ENCODE data around the gene VPS13C. TPM values are rescaled to one million over a fixed set of nuclear protein-coding genes. Genes with fewer than 3 reads are reported as not detected.
A peak's percentile ranks its signal among the peaks of the same experiment; 100 is the strongest.

The VPS13C gene
- total RNA-seq, 2 experiments from 2014 or later, result 68.9 to 88.8 TPM

- DNase-seq (no peak), ATAC-seq (peak; percentile 23)
- Mint-ChIP-seq H3K9me3 (ENCODE audit: low read depth) (no peaks in the 10 kb centered on the region), H3K27me3 (peaks cover 26% of the 10 kb centered on the region), H3K4me1 (peaks cover 24% of the 10 kb centered on the region), H3K4me3 (no peak overlapping the region), H3K27ac (no peak overlapping the region), H3K36me3 (no peaks in the 10 kb centered on the region)
- CTCF ChIA-PET, result no interaction called here
Observed at GRCh38 chr15:61840090-61840489, 220.2 kb downstream of the VPS13C start.

DNA sequence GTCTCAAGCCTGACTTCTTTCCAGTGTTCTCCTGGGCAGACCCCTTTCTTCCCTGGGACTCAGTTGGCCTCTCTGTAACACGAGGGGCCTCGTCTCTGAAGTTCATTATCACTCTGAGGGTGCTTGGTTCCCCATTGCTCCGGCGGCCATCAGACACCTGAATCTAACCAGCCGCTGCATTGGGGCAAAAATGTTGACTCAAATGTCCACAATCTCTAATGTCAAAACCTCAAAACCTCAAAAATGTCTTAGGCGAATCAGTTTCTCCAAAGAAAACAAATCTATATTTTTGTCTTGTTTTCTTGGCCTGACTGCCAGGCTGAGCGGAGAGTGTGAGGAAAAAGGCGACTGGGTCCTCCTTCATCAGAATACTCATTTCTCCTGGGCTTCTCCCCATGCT, 220.7 kb downstream of the VPS13C start:
- CTCF ChIA-PET, result no interaction called here
- Mint-ChIP-seq H3K9me3 (ENCODE audit: low read depth) (no peaks in the 10 kb centered on the region), H3K27ac (no peak overlapping the region), H3K4me3 (no peak overlapping the region), H3K36me3 (no peaks in the 10 kb centered on the region), H3K4me1 (peaks cover 24% of the 10 kb centered on the region), H3K27me3 (peaks cover 24% of the 10 kb centered on the region)
- DNase-seq, result no peak
- ATAC-seq, result no peak

- no peaks in the 10 kb centered on the region for H3K9me3 Mint-ChIP-seq (ENCODE audit: low read depth)
- DNase-seq, result peak; percentile 67
- H3K36me3 Mint-ChIP-seq, result no peaks in the 10 kb centered on the region
- peak; percentile 41 for ATAC-seq
- H3K4me3 Mint-ChIP-seq, result no peak overlapping the region
- H3K27ac Mint-ChIP-seq, result no peak overlapping the region
- peaks cover 33% of the 10 kb centered on the region for H3K4me1 Mint-ChIP-seq
- peaks cover 33% of the 10 kb centered on the region for H3K27me3 Mint-ChIP-seq
- CTCF ChIA-PET, result interaction anchor here (0.7 to 4.7 kb wide), 16 partner anchors 10 to 802 kb away, joined by 3 to 47 read pairs (median 4); no protein-coding TSS in a partner anchor
Observed at GRCh38 chr15:61835496-61836106, 224.6 kb downstream of the VPS13C start.

- Mint-ChIP-seq H3K9me3 (ENCODE audit: low read depth) (no peaks in the 10 kb centered on the region), H3K27me3 (peaks cover 28% of the 10 kb centered on the region), H3K4me1 (peaks cover 29% of the 10 kb centered on the region), H3K4me3 (no peak overlapping the region), H3K27ac (no peak overlapping the region), H3K36me3 (no peaks in the 10 kb centered on the region)
- ATAC-seq, result no peak
- DNase-seq, result no peak
- CTCF ChIA-PET, result interaction anchor here (0.7 to 4.7 kb wide), 19 partner anchors 11 to 919 kb away, joined by 3 to 47 read pairs (median 5); no protein-coding TSS in a partner anchor
Observed at GRCh38 chr15:61835029-61835428, 225.2 kb downstream of the VPS13C start.

GRCh38 chr15:61834076-61834697, 226.1 kb downstream of the VPS13C start:
- Mint-ChIP-seq H3K27ac (no peak overlapping the region), H3K9me3 (ENCODE audit: low read depth) (no peaks in the 10 kb centered on the region), H3K4me1 (peaks cover 24% of the 10 kb centered on the region), H3K36me3 (no peaks in the 10 kb centered on the region), H3K4me3 (no peak overlapping the region), H3K27me3 (peaks cover 23% of the 10 kb centered on the region)
- DNase-seq (peak; percentile 78), ATAC-seq (peak; percentile 74)
- CTCF ChIA-PET, result interaction anchor here (0.6 to 4.7 kb wide), 35 partner anchors 9 to 918 kb away, joined by 3 to 47 read pairs (median 4); partner anchors contain the start of genes C2CD4A and VPS13C

DNA sequence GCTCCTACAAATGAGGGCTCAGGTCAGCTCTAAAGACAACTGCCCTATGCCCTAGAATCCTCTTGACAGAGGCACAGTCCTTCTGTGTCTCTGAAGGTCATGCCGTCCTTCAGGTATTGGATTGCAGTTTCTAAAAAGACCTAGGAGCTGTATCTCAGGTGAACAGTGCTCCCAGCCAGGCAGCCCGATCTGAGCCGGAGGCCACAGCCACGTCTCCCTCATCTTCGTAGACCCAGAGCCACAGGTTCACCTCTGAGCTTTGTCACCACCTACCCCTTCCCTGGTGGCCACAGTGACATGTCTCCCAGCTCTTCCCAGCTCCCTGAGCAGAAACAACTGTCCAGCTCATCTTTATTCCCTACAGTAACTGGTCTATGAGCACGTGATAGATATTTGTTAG, 228.0 kb downstream of the VPS13C start:
- H3K36me3 Mint-ChIP-seq, result no peaks in the 10 kb centered on the region
- no peaks in the 10 kb centered on the region for H3K9me3 Mint-ChIP-seq (ENCODE audit: low read depth)
- H3K27ac Mint-ChIP-seq, result no peak overlapping the region
- no peak for DNase-seq
- peaks cover 24% of the 10 kb centered on the region for H3K4me1 Mint-ChIP-seq
- CTCF ChIA-PET, result interaction anchor here (1.1 to 4.7 kb wide), 4 partner anchors 13 to 667 kb away, joined by 3 to 47 read pairs (median 4); no protein-coding TSS in a partner anchor
- no peak overlapping the region for H3K4me3 Mint-ChIP-seq
- H3K27me3 Mint-ChIP-seq, result peaks cover 23% of the 10 kb centered on the region
- no peak for ATAC-seq

DNA sequence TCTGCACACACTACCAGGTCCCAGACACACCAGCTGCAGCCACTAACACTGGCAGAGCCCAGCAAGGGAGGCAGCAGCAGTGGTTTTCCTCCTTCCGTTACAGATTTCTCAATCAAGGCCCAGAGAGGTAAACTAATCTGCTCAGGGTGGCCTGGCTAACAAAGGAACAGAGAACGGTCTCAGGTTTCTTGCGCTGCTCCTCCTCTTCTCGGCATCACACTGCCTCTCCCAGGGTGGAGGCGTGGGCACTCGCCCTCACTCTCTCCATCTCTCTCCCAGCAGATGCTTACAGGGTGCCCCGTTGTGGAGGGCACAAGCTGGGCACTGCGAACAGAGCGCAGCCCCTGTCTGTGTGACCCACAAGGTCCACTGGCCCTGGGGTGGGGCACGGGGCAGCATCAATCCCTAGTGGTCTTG, 228.7 kb downstream of the VPS13C start:
- no peaks in the 10 kb centered on the region for H3K36me3 Mint-ChIP-seq
- H3K4me1 Mint-ChIP-seq, result peaks cover 24% of the 10 kb centered on the region
- no peak for ATAC-seq
- no peak for DNase-seq
- no peaks in the 10 kb centered on the region for H3K9me3 Mint-ChIP-seq (ENCODE audit: low read depth)
- H3K27ac Mint-ChIP-seq, result no peak overlapping the region
- CTCF ChIA-PET, result interaction anchor here (0.8 to 4.7 kb wide), 2 partner anchors 664 to 666 kb away, joined by 4 to 47 read pairs; no protein-coding TSS in a partner anchor
- H3K4me3 Mint-ChIP-seq, result no peak overlapping the region
- H3K27me3 Mint-ChIP-seq, result peaks cover 18% of the 10 kb centered on the region

- H3K36me3 Mint-ChIP-seq, result no peaks in the 10 kb centered on the region
- peaks cover 18% of the 10 kb centered on the region for H3K27me3 Mint-ChIP-seq
- H3K4me3 Mint-ChIP-seq, result no peak overlapping the region
- CTCF ChIA-PET, result interaction anchor here (0.8 kb wide), 1 partner anchor 663 kb away, joined by 4 read pairs; no protein-coding TSS in a partner anchor
- ATAC-seq (no peak), DNase-seq (no peak)
- H3K4me1 Mint-ChIP-seq, result peaks cover 21% of the 10 kb centered on the region
- no peaks in the 10 kb centered on the region for H3K9me3 Mint-ChIP-seq (ENCODE audit: low read depth)
- no peak overlapping the region for H3K27ac Mint-ChIP-seq
Observed at GRCh38 chr15:61830536-61831330, 229.5 kb downstream of the VPS13C start.

DNA sequence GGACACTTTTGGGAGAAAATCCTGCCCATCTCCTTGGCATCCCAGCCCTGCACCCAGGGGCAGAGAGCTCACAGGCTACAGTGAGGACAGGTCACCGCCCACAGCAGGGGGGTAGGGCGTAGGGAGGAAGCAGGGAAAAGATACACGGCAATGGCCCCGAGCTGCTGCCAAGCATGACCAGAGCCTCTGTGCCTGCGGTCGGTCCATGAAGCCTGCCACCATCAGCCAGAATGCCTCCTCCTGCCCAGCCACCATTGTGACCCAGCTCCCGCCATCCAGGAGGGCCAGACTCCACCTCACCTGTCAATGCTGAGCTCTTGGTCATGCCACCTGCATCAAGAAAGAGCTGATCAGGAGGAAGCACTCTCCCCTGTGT, 230.7 kb downstream of the VPS13C start:
- no peak for ATAC-seq
- CTCF ChIA-PET, result no interaction called here
- H3K9me3 Mint-ChIP-seq (ENCODE audit: low read depth), result no peaks in the 10 kb centered on the region
- no peak for DNase-seq
- no peak overlapping the region for H3K4me3 Mint-ChIP-seq
- H3K27ac Mint-ChIP-seq, result no peak overlapping the region
- no peaks in the 10 kb centered on the region for H3K36me3 Mint-ChIP-seq
- peaks cover 15% of the 10 kb centered on the region for H3K27me3 Mint-ChIP-seq
- H3K4me1 Mint-ChIP-seq, result peaks cover 17% of the 10 kb centered on the region

DNA sequence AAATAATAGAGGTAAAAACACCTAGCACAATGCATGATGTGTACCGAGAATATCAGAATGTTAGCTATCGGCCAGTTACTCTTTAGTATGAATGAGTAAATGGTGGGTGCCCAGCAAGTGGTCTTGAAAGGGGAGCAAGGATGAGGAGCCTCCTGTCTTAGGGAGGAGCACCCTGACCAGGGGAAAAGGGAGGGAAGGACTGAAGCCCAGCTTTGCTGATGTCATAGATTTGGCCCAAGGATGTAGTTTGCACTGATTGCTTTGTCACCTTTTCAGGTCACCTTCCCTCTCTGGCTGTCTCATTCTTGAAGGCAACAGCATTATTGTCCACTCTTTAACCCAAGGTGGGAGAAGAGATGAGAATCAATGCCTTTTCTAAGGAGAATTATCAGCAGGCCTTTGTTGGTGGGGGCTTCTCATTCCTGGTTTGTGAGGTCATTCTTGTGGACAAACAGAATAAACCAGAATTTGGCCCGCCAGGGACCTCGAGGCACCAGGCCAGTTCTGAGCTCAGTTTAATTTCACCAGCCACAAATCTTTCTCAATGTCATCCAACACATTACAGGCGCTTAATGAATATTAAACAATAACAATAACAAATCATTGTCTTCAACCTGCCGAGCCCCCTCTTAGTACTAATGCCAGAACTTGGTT, 231.3 kb downstream of the VPS13C start:
- no peak overlapping the region for H3K4me3 Mint-ChIP-seq
- CTCF ChIA-PET, result no interaction called here
- H3K27ac Mint-ChIP-seq, result no peak overlapping the region
- peaks cover 10% of the 10 kb centered on the region for H3K27me3 Mint-ChIP-seq
- peaks cover 12% of the 10 kb centered on the region for H3K4me1 Mint-ChIP-seq
- H3K36me3 Mint-ChIP-seq, result no peaks in the 10 kb centered on the region
- ATAC-seq, result no peak
- DNase-seq, result no peak
- H3K9me3 Mint-ChIP-seq (ENCODE audit: low read depth), result no peaks in the 10 kb centered on the region

GRCh38 chr15:61828008-61828407, 232.2 kb downstream of the VPS13C start:
- no peaks in the 10 kb centered on the region for H3K36me3 Mint-ChIP-seq
- no peak overlapping the region for H3K27ac Mint-ChIP-seq
- no peak for DNase-seq
- no peak for ATAC-seq
- peaks cover 7% of the 10 kb centered on the region for H3K27me3 Mint-ChIP-seq
- no peaks in the 10 kb centered on the region for H3K9me3 Mint-ChIP-seq (ENCODE audit: low read depth)
- no peak overlapping the region for H3K4me3 Mint-ChIP-seq
- CTCF ChIA-PET, result interaction anchor here (0.8 kb wide), 1 partner anchor 9 kb away, joined by 3 read pairs; no protein-coding TSS in a partner anchor
- peaks cover 10% of the 10 kb centered on the region for H3K4me1 Mint-ChIP-seq

GRCh38 chr15:61827131-61827530, 233.1 kb downstream of the VPS13C start:
- Mint-ChIP-seq H3K27ac (no peak overlapping the region), H3K27me3 (peaks cover 4% of the 10 kb centered on the region), H3K9me3 (ENCODE audit: low read depth) (no peaks in the 10 kb centered on the region), H3K4me1 (peaks cover 10% of the 10 kb centered on the region), H3K4me3 (no peak overlapping the region), H3K36me3 (no peaks in the 10 kb centered on the region)
- CTCF ChIA-PET, result no interaction called here
- DNase-seq (no peak), ATAC-seq (no peak)

- H3K27ac Mint-ChIP-seq, result no peak overlapping the region
- no peaks in the 10 kb centered on the region for H3K4me1 Mint-ChIP-seq
- H3K4me3 Mint-ChIP-seq, result no peak overlapping the region
- ATAC-seq, result no peak
- no peaks in the 10 kb centered on the region for H3K36me3 Mint-ChIP-seq
- CTCF ChIA-PET, result interaction anchor here (2.6 kb wide), 1 partner anchor 10 kb away, joined by 11 read pairs; no protein-coding TSS in a partner anchor
- peaks cover 4% of the 10 kb centered on the region for H3K27me3 Mint-ChIP-seq
- H3K9me3 Mint-ChIP-seq (ENCODE audit: low read depth), result no peaks in the 10 kb centered on the region
- no peak for DNase-seq
Observed at GRCh38 chr15:61824291-61824690, 236.0 kb downstream of the VPS13C start.
